CD4-positive, alpha-beta T cell treated with Interleukin-1 beta for 1 hour (primary cell): Measurements from ENCODE around the gene TMEM106C.
"Not testable (repeated sequence)": the region's sequence is repeated elsewhere in the genome, so short reads cannot be mapped to it uniquely, and the experiment has no call there.

Experiments used
- DNase-seq, 2 donors: peaks; one replicate each; pipeline ENCODE4 v3.0.0-alpha.2; 2020 to 2022

The TMEM106C gene

DNA sequence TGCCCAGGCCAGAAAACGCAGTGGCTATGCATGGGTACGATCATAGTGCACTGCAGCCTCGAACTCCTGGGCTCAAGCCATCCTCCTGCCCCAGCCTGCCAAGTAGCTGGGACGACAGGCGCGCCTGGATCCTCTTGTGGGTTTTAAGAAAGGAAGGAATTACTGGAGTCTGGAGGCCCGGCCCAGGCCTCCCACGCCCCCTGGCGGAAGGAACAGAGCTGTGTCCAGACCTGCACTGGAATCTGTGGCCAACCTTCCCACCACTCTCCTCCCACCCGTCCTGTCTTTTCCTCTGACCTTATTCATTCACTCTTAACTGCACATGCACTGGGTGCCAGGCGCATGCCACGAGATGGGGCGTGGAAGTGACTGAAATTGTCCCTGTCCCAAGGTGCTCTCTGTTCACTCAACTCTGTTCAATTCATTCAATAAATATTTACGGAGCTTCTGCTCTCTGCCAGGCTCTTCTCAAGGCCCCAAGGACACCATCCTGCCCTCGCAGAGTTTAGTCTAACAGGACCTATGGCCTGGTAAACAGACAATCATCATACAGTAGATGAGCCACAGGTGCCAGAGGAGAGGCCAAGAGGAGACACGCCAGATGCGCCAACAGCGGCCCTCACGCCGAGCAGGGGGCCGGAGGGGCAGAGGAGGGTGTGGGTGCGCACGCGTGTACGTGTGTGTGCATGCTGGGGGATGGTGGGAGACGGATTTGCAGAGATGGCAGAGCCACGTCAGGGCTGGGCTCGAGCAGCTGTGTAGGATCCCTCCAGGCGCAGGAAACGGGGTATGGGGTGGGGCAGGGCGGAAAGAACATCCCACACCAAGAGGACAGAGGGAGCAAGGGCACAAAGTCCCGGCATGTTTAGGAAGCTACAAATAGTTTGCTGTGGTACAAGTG lies 13.7 kb upstream of the TMEM106C start:
- DNase-seq = peak; percentile 31 to 42

GRCh38 chr12:47950856-47951468 lies 12.4 kb upstream of the TMEM106C start:
- DNase-seq = no peak

DNA sequence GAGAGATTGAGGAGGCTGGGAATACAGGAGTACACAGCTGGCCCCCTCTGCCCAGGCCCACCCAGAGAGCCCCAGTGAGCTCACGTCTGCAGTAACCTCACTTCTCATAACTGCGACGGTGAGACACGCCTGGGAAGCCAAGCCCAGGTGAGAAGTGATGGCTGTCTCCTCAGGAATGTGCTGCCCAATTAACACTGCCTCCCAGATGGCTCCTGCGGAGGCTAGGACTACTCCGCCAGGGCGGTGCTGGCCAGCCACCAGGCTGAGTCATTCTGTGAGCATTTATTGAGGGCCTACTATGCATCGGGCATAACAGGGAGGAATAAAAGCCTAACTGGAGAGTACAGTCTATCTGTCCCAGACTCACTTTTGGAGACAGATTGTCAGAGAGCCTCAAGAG lies 9.3 kb upstream of the TMEM106C start:
- DNase-seq = no peak

GRCh38 chr12:47954467-47955045 lies 8.8 kb upstream of the TMEM106C start:
- no peak for DNase-seq

DNA sequence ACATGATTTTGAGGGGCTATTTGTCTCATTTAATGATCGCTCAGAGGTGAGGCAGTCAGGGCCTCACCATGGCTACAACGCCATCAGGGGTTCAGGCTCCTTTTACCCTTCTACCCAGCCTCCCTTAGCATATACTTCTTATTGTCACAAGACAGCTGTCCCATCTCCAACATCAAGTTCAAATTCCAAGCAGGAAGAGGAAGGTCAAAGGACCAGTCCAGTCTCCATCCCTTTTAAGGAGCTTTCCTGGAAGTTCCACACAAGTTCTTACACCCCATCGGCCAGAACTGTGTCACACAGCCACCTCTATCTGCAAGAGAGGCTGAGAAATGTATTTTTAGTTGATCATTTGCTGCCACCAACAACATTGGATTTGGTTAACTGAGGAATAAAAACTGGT lies 8.3 kb upstream of the TMEM106C start:
- DNase-seq = no peak

DNA sequence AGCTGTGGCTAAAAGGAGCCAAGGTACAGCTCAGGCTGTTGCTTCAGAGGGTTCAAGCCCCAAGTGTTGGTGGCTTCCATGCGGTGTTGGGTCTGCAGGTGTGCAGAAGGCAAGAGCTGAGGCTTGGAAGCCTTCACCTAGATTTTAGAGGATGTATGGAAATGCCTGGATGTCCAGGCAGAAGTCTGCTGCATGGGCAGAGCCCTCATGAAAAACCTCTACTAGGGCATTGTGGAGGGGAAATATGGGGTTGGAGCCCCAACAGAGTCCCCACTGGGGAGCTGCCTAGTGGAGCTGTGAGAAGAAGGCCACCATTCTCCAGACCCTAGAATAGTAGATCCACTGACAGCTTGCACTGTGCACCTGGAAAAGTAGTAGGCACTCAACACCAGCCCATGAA lies 5.7 kb upstream of the TMEM106C start:
- DNase-seq = not testable (repeated sequence)

DNA sequence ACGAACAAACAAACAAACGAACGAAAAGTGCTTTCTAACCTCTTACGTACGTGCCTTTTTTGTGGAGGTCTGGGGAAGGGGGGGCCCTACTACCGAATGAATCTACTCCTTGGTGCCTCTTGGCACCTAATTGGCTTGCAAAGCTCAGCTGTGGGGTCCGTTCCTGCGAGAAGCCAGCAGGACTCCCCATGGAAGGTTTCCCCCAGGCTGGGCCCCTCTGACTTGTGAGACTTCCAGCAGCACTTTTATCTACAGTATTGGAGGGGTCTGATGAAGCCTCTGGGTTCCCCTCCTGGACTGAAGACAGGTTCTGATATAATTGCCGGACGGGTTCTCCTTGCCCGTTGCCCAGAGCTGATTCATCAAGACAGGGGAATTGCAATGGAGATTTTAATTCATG lies 1.2 kb upstream of the TMEM106C start:
- DNase-seq = no peak

- DNase-seq = peak in 1 of 2 donors; percentile 11
Measured at GRCh38 chr12:47964106-47964728, 821 bp downstream of the TMEM106C start.

DNA sequence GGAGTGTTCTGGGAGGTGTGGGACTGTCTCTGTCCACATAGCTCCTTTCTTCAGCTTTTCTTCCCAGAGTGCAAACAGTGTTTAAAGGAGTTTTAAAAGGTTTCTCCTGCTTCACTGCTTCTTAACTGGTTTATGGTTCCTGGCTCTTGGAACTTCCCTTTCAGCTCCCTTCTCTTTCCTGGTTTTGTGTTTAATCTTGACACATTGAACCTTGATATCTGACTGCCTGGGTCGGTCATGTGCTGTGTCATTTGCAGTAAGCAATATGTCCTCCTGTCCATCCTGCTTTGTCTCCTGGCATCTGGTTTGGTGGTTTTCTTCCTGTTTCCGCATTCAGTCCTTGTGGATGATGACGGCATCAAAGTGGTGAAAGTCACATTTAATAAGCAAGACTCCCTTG lies 2.2 kb downstream of the TMEM106C start:
- no peak for DNase-seq

DNA sequence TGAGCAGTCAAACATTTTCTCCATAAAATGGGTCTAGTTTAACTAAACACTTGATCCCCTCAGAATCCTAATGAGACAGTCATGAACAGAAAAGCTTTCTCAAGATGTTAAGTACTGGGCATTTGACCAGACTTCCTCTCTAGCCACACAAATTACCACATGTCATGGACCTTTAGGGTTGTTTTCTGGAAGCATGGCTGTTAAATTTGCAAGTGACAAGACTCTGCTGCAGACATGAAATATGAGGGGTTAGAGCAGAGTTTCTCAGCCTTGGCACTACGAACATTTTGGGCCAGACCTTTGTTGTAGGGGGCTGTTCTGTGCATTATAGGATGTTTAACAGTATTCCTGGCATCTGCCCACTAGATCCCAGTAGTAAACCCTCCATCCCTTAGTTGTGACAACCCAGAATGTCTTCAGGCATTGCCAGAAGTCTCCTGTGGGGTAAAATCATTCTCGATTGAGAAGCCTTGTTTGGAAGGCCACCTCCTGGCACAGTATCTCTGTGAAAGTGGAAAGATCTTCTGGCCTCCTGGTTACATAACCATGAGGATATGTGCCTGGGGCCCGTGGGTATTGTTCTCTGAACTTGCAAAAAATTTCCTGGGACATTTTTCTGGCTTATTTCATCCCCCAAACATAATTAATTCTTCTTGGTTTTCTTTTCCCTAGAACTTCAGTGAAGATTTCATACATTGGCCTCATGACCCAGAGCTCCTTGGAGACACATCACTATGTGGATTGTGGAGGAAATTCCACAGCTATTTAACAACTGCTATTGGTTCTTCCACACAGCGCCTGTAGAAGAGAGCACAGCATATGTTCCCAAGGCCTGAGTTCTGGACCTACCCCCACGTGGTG lies 4.3 kb downstream of the TMEM106C start:
- DNase-seq = no peak

DNA sequence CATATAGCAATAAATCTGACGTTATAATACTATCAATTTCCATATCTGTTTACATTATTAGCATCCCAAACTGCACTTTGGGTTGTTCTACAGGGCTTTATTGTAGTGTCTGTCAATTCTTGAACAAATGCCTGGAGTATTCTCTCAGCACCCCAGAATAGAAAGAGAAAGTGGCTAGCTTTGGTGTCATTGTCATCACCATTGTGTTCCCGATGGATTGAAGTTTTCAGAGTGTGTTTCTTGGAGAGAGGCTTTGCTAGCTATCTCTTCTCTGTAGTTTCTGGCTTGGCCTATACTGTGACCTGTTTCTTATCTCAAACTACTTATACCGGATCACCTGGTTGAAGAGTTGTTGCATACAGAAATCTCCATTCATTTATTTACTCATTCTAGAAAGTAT lies 6.4 kb downstream of the TMEM106C start:
- no peak for DNase-seq

- no peak for DNase-seq
Measured at GRCh38 chr12:47970843-47971242, 7.4 kb downstream of the TMEM106C start.

DNA sequence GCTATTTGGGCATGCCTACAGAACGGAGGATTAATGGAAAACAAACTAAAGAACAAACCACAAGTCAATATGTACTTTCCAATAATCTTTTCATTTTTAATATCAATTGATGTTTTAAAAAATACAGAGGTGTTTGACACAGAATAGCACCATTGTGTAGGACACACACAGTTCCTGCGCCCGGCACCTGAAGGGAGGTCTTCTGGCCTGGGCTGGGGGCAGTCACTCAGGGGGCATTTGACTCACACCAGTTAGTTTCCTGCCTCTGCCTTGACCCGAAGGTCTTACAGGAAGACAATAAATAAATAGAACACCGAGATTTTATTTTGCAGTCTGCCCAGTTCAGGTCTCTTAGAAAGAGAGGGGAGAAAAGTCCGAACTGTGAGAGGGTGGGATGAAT lies 9.5 kb downstream of the TMEM106C start:
- no peak for DNase-seq

DNA sequence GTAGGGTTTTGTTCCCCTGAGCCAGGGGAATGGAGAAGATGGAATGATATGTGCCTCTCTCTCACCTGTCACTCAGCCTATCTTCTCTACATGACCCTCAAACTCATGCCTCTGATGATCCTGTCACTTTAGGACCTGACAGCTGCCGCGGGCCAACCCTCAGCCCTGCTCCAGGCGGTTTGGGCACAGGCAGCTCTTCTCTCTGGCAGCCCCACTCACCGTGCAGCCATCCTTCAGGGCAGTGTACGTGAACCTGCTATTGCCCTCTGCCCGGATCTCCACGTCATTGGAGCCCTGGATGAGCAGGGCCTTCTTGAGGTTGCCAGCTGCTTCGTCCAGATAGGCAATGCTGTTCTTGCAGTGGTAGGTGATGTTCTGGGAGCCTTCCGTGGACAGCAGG lies 10.5 kb downstream of the TMEM106C start:
- no peak for DNase-seq

- no peak for DNase-seq
Measured at GRCh38 chr12:47975036-47975620, 11.7 kb downstream of the TMEM106C start.

GRCh38 chr12:47975816-47976215 lies 12.4 kb downstream of the TMEM106C start:
- DNase-seq = no peak

DNA sequence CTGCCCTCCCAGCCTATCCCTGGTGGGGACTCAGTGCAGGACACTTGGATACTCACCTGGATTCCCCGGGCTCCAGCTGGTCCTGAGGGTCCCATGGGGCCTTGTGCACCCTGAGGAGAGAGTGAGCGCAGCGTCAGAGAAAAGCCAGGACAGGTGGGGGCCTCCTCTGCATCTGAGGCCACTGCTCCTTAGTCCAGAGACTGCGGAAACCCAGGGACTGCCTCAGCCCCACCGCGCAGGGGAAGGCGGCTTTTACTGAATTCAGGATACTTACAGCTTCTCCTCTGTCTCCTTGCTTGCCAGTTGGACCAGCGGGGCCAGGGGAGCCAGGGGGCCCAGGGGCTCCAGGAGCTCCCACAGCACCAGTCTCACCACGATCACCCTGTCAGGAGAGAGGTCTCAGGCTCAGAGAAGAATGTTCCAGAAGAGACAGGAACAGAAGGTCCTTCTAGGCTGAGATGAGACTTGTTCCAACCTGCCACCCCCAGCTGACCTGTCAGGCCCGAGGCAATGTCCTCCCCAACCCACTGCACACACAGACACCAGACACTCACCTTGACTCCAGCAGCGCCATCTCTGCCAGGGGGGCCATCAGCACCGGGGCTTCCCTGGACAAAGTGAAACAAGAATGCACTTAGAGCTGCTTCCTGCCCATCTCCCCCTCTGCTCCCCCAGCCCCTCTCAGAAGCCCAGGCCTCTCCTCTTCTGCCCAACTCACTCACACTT lies 13.8 kb downstream of the TMEM106C start:
- no peak for DNase-seq

GRCh38 chr12:47977772-47978597 lies 14.6 kb downstream of the TMEM106C start:
- DNase-seq = no peak

GRCh38 chr12:47978598-47978873 lies 15.1 kb downstream of the TMEM106C start:
- no peak for DNase-seq

DNA sequence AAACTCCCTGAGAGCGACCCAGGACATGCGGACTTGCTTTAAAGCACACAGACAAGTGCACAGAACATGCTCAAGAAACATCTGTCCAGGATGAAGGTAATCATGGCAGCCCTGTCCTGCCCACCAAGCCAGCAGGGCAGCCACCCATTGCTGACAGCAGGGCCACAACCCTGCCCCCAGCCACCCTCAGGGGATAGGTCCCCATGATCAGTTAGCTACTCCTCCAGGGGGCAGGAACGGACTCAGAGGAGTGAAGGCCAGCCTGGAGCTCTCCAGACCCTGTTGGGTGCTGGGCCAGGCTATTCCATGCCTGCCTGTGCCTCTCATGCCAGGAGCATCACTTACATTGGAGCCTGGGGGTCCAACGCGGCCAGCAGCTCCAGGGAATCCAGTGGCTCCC lies 15.8 kb downstream of the TMEM106C start:
- no peak for DNase-seq

DNA sequence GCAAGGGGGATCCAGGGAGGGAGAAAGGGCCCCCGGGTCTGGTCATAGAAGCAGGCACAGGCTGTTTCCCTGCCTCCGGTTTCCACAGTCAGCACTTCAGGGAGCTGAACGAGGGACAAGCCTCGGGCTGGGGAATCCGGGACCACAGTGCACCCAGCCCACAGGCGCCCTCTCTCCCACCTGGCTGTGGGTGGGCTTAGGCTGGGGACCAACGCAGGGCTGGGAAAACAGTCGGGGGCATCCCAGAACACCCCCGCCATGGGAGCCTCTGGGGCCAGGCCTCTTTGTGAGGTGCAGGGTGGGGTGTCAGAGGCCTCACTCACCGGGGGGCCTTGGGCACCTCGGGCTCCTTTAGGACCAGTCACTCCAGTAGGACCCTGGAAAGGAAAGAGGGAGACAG lies 16.3 kb downstream of the TMEM106C start:
- DNase-seq = no peak
